Stimulated activated CD4-positive, alpha-beta T cell treated with anti-CD3 and anti-CD28 coated beads, Interleukin-4, amount 100 ng/mL, for 1 hour (primary cell): ENCODE data around the gene KRT33A.

Source experiments
- DNase-seq: peaks from one replicate; pipeline ENCODE4 v3.0.0-alpha.2; 2020

KRT33A gene

GRCh38 chr17:41327411-41328120 lies 23.1 kb downstream of the KRT33A start:
- DNase-seq = no peak

GRCh38 chr17:41326173-41327145 lies 24.2 kb downstream of the KRT33A start:
- no peak for DNase-seq

- no peak for DNase-seq
These were observed 25.0 kb downstream of the KRT33A start for GRCh38 chr17:41325611-41326010.

GRCh38 chr17:41325126-41325525 lies 25.5 kb downstream of the KRT33A start:
- no peak for DNase-seq

- DNase-seq = no peak
These were observed 26.2 kb downstream of the KRT33A start for GRCh38 chr17:41324180-41325075.

GRCh38 chr17:41322903-41323895 lies 27.4 kb downstream of the KRT33A start:
- DNase-seq = no peak

GRCh38 chr17:41322094-41322902 lies 28.3 kb downstream of the KRT33A start:
- DNase-seq = no peak

DNA sequence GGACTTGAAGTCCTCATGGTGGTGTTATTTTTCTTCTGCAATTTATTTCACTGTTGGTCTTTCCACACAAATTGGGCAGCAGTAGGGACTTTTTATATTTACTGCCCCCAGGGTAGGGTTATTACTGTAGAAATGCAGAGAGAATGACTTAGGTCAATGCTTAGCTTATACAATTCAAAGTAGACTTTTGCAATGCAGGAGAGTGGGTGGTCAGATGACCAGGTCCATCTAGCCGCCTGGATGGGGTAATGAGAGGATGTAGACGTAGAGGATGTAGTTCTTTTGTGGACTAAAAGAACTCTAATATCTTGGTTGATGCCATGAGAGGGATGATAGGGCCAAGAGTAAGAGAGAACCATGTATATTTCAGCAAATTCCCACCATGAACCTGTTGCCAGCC lies 32.4 kb downstream of the KRT33A start:
- DNase-seq = no peak

DNA sequence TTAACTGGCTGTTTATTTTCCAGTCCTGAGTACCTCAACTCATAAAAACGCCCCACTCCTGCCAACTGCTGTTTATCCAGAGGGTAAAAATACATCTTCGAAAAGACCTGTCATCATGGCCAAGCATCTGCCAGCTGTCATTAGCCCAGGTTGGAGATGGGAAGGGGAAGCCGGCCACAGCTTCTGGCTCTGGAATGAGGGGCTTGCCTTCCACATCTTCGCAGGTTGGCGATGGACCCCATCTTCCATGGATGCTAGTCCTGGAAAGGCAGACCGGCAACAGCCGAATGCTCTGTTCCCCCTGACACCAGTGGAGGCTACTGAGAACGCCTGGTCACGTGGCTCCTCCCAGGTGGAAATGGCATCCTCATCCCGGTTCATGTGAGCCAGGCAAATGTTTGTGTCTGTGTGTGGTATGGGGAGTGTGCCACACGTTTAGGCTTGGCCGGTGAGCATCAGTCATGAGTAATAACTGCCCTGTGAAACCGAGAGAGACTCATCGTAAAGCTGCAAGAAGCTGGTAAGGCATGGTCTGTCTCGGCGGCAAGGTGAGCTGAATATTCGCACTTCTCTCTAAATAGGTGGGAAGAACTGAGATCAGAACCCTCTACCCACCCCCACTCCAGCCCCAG lies 34.7 kb downstream of the KRT33A start:
- no peak for DNase-seq

DNA sequence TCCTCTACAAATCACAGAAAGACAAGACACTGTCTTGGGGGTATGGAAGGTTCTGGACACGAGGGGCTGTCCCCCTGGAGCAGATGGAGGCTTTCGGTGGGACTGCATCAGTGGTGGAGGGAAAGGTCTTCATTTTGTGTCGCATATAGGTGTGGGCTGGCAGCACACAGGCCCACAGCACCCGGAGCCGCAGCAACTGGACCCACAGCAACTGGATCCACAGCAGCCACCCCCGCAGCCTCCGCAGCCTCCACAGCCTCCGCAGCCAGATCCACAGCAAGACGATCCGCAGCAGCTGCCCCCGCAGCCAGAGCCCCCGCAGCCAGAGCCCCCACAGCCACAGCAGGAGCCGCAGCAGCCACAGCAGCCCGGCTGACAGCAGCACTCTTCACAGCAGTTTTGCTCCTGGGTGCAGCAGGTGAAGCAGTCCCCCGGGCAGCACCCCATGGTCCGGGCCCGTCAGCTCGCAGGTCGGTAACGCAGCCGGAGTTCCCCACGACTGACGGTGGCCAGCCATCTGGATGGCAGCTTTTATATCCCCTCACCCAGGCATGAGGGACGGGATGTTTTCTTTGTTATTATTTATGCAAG lies 35.3 kb downstream of the KRT33A start, which contains the start of gene KRTAP17-1:
Gene KRTAP17-1, minus strand, starts transcription at position 507 of the 591 bp plus-strand sequence. Its CDS starts 60 bp downstream, at position 447.
- no peak for DNase-seq

GRCh38 chr17:41311111-41311510 lies 39.5 kb downstream of the KRT33A start:
- no peak for DNase-seq

GRCh38 chr17:41308918-41309359 lies 41.7 kb downstream of the KRT33A start, which contains the start of gene KRTAP16-1:
Gene KRTAP16-1 (minus strand): TSS chr17:41309309. CDS start chr17:41309253, 56 bp downstream.
- peak; percentile 31 for DNase-seq

GRCh38 chr17:41308251-41308917 lies 42.2 kb downstream of the KRT33A start:
- DNase-seq = peak; percentile 38

- no peak for DNase-seq
These were observed 43.0 kb downstream of the KRT33A start for GRCh38 chr17:41307647-41308046.

DNA sequence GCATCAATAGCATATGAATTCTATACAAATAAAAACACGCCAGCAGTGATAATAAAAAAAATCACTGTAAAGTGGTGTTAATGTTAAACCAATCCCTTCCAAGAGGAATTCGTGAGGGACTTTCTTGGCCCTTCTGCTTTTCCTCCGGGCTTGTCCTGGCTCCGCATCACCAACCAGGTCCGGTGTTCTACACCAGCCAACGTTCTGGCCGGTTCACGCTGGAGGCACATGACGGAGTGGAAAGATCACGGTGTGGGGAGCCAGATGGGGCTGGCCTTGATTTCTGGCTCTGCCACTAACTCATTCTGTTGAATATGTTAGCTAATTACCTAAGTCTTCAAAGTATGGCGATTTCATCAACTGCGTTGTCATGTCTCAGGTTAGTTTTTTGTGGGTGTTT lies 46.5 kb downstream of the KRT33A start:
- DNase-seq = no peak

DNA sequence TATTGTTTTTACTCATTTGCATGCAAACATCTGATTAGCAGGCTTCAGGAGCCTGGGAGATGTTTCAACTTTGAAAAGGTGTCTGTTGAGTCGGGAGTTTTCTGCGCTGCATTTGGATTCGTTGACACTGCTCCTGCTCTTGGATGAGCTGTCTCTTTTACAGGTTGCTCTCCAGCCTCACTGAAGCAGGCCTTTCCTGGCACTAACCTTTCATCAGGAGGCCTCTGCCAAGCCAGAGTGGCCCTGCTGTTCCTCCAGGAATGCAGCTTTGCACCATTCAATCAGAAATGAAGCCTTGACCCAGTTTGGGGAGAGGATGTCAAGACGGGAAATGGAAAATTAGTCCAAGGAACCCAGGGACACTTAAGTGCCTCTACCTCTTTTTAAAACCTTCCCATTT lies 47.6 kb downstream of the KRT33A start:
- no peak for DNase-seq

DNA sequence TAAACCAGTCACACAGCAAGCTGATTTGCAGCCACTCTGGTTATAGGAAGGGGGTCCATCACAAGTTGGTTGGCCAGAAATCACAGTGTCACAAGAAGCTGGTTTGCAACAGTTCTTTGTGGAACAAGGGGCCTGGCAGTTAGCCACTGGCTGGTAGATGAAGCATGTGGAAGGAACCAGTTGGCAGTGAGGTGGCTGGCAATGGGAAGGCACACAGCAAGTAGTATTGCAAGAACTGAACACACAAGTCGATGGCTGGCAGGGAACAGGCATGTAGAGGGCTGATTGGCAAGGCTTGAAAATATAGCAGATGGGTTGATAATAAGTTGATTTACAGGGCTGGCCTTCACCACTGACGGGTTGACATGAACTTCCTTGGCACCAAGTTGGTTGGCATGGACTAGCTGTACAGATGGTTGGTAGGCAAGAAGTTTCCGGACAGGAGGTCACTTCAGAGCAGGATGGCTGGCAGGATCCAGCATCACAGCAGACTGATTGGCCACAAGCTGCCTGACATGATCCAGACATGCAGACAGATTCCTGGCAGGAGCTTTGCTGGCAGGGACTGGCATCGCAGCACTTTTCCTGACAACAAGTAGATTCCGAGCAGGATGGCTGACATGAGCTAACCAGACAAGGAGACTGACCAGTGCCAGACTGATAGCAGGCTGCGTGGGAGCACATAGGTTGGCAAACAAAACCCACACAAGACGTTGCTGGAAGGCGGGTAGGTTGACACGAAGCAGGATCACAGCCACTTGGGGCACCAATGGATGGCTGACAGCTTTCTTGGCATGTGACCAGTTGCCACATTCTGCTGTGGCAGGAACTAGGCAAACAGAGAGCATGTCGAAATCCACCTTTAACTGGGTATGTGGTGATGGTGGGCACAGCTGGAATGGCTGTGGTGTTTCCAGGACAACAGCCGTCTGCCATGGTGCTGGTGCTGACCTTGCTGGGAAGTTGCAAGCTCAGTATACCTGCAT lies 48.4 kb downstream of the KRT33A start, which contains the start of gene KRTAP29-1:
Gene KRTAP29-1, minus strand, starts transcription at position 936 of the 986 bp plus-strand sequence. Its CDS starts 0 bp downstream, at position 936.
- DNase-seq = no peak
